Measurements from ENCODE around the gene ADAMTSL1. TPM values are rescaled to one million over a fixed set of nuclear protein-coding genes. Genes with fewer than 3 reads are reported as not detected.

ADAMTSL1 gene
- total RNA-seq, 6 experiments from 2014 or later = 0.73 to 2.1 (median 0.89) TPM

DNA sequence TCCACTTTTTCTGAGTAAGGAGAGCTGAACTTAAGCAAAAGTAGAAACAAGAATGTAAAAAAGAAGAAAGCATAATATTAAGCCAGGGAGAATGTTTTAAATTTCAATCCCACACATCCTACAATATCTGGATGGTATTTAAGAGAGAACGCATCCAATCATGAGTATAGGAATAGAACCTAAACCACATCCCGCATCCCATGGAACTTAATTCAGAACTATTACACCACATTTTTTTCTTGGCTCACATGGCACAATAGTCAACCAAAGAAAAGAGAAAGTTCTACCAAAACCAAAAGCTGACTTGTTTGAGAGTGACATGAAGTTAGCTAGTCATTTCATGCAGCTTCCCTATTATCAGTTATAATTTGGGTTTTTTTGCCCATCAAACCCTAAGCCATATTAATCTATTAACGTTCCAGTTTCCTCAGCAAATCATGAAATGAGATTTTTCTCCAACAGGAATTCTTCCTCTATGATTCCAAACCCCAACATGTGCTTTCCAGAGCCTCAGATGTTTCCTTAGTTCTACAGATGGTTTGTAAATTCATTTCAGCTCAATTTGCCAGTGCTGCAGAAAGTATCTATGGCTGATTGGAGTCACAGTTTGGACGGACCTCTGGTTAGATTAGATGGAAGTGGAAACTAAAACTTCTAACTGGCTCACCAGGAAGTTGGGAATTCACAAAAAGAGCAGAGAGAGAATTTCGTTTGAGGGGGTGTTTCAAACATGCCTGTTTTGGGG is 22.5 kb downstream of the ADAMTSL1 start:
- Histone ChIP-seq H3K27ac (no peak overlapping the region), H3K36me3 (no peaks in the 10 kb centered on the region), H3K27me3 (no peaks in the 10 kb centered on the region), H3K4me3 (no peak overlapping the region), H3K9me3 (no peaks in the 10 kb centered on the region), H3K4me1 (no peaks in the 10 kb centered on the region)
- WGBS (ENCODE audit: insufficient coverage, low coverage, low lambda C conversion rate, missing lambda C conversion rate) = 80% methylated on average over 5 of the region's 5 CpGs
- DNase-seq (no peak), ATAC-seq (no peak)
- intact Hi-C loops (cut with DNase I) = no loop called here
- TF ChIP-seq POLR2A (IDR thresholded peaks at IDR 0.05) = no peak
- TF ChIP-seq, protein P1, sequence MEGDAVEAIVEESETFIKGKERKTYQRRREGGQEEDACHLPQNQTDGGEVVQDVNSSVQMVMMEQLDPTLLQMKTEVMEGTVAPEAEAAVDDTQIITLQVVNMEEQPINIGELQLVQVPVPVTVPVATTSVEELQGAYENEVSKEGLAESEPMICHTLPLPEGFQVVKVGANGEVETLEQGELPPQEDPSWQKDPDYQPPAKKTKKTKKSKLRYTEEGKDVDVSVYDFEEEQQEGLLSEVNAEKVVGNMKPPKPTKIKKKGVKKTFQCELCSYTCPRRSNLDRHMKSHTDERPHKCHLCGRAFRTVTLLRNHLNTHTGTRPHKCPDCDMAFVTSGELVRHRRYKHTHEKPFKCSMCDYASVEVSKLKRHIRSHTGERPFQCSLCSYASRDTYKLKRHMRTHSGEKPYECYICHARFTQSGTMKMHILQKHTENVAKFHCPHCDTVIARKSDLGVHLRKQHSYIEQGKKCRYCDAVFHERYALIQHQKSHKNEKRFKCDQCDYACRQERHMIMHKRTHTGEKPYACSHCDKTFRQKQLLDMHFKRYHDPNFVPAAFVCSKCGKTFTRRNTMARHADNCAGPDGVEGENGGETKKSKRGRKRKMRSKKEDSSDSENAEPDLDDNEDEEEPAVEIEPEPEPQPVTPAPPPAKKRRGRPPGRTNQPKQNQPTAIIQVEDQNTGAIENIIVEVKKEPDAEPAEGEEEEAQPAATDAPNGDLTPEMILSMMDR (IDR thresholded peaks at IDR 0.05) = no peak

DNA sequence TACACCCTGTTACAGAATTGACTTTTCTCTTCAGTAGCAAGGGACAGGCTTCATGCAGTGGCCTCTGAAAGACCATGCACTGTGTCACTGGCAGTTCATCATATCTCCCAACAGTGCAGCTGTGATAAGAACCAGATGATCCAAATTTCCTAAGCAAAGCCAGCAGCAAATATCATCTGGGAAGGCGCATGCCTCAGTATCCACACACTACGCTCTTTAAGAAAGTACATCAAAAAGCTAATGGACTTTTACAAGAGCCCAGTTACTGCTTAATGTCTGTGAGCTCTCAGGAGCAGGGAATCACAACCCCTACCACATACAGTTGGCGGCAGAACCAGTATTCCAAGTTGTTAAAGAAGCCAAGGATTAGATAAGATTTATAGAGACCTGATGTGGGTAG is 25.1 kb downstream of the ADAMTSL1 start:
- Histone ChIP-seq H3K36me3 (no peaks in the 10 kb centered on the region), H3K27ac (no peak overlapping the region), H3K4me1 (no peaks in the 10 kb centered on the region), H3K4me3 (no peak overlapping the region), H3K9me3 (no peaks in the 10 kb centered on the region), H3K27me3 (no peaks in the 10 kb centered on the region)
- TF ChIP-seq, protein P1 (IDR thresholded peaks at IDR 0.05) = no peak
- TF ChIP-seq POLR2A (IDR thresholded peaks at IDR 0.05) = no peak
- DNase-seq (no peak), ATAC-seq (no peak)
- WGBS (ENCODE audit: insufficient coverage, low coverage, low lambda C conversion rate, missing lambda C conversion rate) = 87% methylated on average over 2 of the region's 3 CpGs
- intact Hi-C loops (cut with DNase I) = no loop called here

DNA sequence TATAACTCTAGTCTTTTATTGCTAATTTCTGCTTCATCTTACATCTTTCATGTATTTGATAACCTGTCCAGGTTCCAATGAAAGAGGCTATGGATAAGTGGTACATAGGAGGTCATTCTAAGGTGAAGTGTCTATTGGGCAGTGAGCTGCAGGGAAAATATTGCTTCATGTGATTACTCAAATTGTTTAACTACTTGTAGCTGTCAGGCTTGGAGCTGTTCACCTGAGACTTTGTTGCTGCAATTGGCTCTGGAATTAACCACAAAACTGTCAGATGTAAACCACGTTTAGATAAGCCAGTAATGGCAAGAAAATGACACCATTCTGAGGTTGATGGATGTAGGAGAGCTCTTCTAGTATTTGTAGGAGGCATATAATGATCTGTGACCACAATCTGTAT is 26.0 kb downstream of the ADAMTSL1 start:
- H3K27ac ChIP-seq = no peak overlapping the region
- 17% methylated on average over 1 of the region's 1 CpG for WGBS (ENCODE audit: insufficient coverage, low coverage, low lambda C conversion rate, missing lambda C conversion rate)
- intact Hi-C loops (cut with DNase I) = no loop called here
- H3K4me1 ChIP-seq = no peaks in the 10 kb centered on the region
- no peaks in the 10 kb centered on the region for H3K9me3 ChIP-seq
- TF ChIP-seq, protein P1 (IDR thresholded peaks at IDR 0.05) = no peak
- no peak for TF ChIP-seq POLR2A (IDR thresholded peaks at IDR 0.05)
- DNase-seq (no peak), ATAC-seq (peak in 2 of 4 donors; percentile 57 to 64)
- no peaks in the 10 kb centered on the region for H3K27me3 ChIP-seq
- no peak overlapping the region for H3K4me3 ChIP-seq
- no peaks in the 10 kb centered on the region for H3K36me3 ChIP-seq

DNA sequence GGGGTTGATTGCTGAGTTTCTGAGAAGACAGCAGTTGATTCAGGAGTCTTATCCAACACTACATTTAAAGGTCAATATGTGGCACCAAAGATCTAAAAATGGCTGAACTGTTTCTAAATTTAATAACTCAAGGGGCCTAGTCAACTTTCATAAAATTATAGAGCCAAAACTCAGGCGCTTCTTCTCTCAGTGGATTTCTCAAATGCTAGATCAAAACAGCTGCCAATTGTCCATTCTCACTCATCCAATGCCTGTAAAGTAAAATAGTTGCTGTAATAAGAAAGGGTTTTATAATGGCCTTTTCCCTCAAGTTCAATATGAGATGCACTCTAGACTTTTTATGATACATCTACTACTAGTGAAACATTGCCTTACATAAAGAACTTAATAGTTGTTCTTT is 26.5 kb downstream of the ADAMTSL1 start:
- TF ChIP-seq, protein P1 (IDR thresholded peaks at IDR 0.05) = no peak
- no peak for TF ChIP-seq POLR2A (IDR thresholded peaks at IDR 0.05)
- no peaks in the 10 kb centered on the region for H3K36me3 ChIP-seq
- ATAC-seq = no peak
- H3K4me1 ChIP-seq = no peaks in the 10 kb centered on the region
- H3K27ac ChIP-seq = no peak overlapping the region
- no peaks in the 10 kb centered on the region for H3K27me3 ChIP-seq
- intact Hi-C loops (cut with DNase I) = no loop called here
- no peaks in the 10 kb centered on the region for H3K9me3 ChIP-seq
- DNase-seq = no peak
- H3K4me3 ChIP-seq = no peak overlapping the region
- 100% methylated on average over 1 of the region's 1 CpG for WGBS (ENCODE audit: insufficient coverage, low coverage, low lambda C conversion rate, missing lambda C conversion rate)

Measured in right lobe of liver (tissue), 6 donors.